CD4-positive, alpha-beta T cell (primary cell): ENCODE results near the gene NTHL1. TPM values are rescaled to one million over a fixed set of nuclear protein-coding genes. Genes with fewer than 3 reads are reported as not detected.

Source experiments
- ATAC-seq: fragments of 200-7000 bp; cut with Tn5 transposase; one replicate; pipeline ENCODE4 v1.10.0; 2022; ENCODE audit warnings: mild to moderate bottlenecking; ENCODE audit not compliant: poor library complexity
- CTCF ChIA-PET: fragments of 350-600 bp; sonication (Branson Sonifier 250); formaldehyde crosslinking; loops from one replicate; lab custom pipeline; 2021; ENCODE audit warnings: antibody characterized with exemption, inconsistent platforms; lab: Charles Lee
- POLR2A ChIA-PET: fragments of 350-600 bp; sonication (Branson Sonifier 250); formaldehyde crosslinking; loops from one replicate; lab custom pipeline; 2021; ENCODE audit warnings: antibody characterized with exemption, inconsistent platforms; lab: Charles Lee
- DNase-seq, 14 experiments: peaks; one replicate each; pipeline ENCODE4 v3.0.0-alpha.2; 2013 to 2020; ENCODE audit warnings: mixed read lengths in 2 of 14
- H3K27ac ChIP-seq, 2 donors: one replicate each; pipeline versions ENCODE4 v1.5.1 to v1.7.0; 2013; ENCODE audit warnings: low read length in 2 of 2, low read depth in 1 of 2, mild to moderate bottlenecking in 1 of 2
- H3K27me3 ChIP-seq, 2 experiments: 1 replicate in 1 of 2; 2 replicates in 1 of 2; pipeline versions ENCODE4 v1.6.1 to v1.7.0; 2013; ENCODE audit warnings: low read length in 2 of 2, control low read depth in 1 of 2, mild to moderate bottlenecking in 1 of 2, moderate library complexity in 1 of 2; ENCODE audit not compliant: insufficient read depth in 2 of 2, control insufficient read depth in 1 of 2
- H3K36me3 ChIP-seq: one replicate; pipeline ENCODE4 v1.6.1; 2013; ENCODE audit warnings: low read length, control low read depth; ENCODE audit not compliant: insufficient read depth
- H3K4me1 ChIP-seq: one replicate; pipeline ENCODE4 v1.6.1; 2013; ENCODE audit warnings: low read length, control low read depth; ENCODE audit not compliant: insufficient read depth
- H3K4me3 ChIP-seq: one replicate; pipeline ENCODE4 v1.5.1; 2013; ENCODE audit warnings: mild to moderate bottlenecking, low read length, moderate library complexity
- H3K9me3 ChIP-seq, 2 experiments: 1 replicate in 1 of 2; 2 replicates in 1 of 2; pipeline versions ENCODE4 v1.6.1 to v1.7.0; 2013; ENCODE audit warnings: low read length in 2 of 2, mild to moderate bottlenecking in 2 of 2, control low read depth in 1 of 2, moderate library complexity in 1 of 2; ENCODE audit not compliant: control insufficient read depth in 1 of 2, insufficient read depth in 1 of 2
- H3K27ac Mint-ChIP-seq: one replicate; pipeline ENCODE4 v1.8.0; 2020; ENCODE audit warnings: mixed read lengths
- H3K27me3 Mint-ChIP-seq: one replicate; pipeline ENCODE4 v1.8.0; 2021; ENCODE audit warnings: mixed read lengths
- H3K36me3 Mint-ChIP-seq: one replicate; pipeline ENCODE4 v1.8.0; 2021; ENCODE audit warnings: low read depth, mixed read lengths
- H3K4me1 Mint-ChIP-seq: one replicate; pipeline ENCODE4 v1.8.0; 2021; ENCODE audit warnings: low read depth, mixed read lengths
- H3K4me3 Mint-ChIP-seq: one replicate; pipeline ENCODE4 v1.8.0; 2020; ENCODE audit warnings: mild to moderate bottlenecking, mixed read lengths
- H3K9me3 Mint-ChIP-seq: one replicate; pipeline ENCODE4 v1.8.0; 2020; ENCODE audit warnings: mixed read lengths
- intact Hi-C, 2 experiments: fragments of 100-400 bp; cut with DNase I in 1 of 2; cut with micrococcal nuclease in 1 of 2; formaldehyde crosslinking; loops; one replicate each; pipeline versions ENCODE4 v1.15.1 to v1.9.0; 2023 to 2025; cut with DNase I, micrococcal nuclease
- total RNA-seq, 174 experiments: library from RNA in 2 of 174; stranded (reverse) in 2 of 174; gene quantifications; one replicate each; pipeline ENCODE4 v1.2.3 and lab custom pipeline; 2021 to 2026
- TF ChIP-seq, protein P1 (sequence below): fragments of 200-600 bp; IDR thresholded peaks from one replicate; pipeline ENCODE4 v1.8.0; 2022; ENCODE audit warnings: antibody characterized with exemption, mild to moderate bottlenecking

The NTHL1 gene
- total RNA-seq, 2 experiments from 2014 or later: 2.7 to 2.9 TPM

DNA sequence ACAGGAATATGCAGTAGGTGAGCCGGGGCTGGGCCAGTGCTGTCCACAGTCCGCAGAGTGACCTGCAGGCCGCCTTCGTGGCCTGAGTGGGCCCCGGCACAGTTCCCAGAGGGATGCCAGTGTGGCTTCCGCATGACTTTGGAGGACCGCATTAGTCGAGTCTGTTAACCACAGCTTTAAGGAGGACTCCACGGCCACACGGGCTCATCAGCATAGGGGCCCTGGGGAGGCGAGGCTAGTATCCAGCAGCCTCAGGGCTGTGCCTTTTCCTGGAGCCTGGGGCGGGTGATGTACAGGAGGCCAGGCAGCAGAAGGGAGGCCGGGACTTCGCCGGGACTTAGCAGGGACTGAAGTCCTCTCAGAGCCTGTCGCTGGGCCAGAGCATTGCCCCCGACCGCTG lies 13.4 kb upstream of the NTHL1 start:
- no peak for ATAC-seq

DNA sequence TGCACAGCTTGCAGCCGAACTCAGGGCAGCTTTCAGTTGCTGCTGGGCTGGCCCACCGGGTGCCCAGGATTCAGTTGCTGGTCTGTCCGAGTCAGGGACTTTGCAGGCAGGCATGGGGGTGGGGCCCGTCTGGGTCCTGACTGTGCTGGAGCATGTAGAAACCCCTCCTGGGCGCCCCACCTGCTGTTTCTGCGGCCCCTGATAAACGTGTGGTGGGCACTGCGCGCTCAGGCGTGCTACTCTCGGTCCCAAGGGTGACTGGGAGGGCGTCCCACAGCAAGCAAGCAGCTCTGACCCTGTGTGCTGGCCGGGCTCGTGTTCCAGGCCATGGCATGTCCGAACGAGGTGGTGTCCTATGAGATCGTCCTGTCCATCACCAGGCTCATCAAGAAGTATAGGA lies 12.7 kb upstream of the NTHL1 start:
- Mint-ChIP-seq H3K4me1 (no peaks in the 10 kb centered on the region), H3K9me3 (no peaks in the 10 kb centered on the region), H3K27me3 (no peaks in the 10 kb centered on the region), H3K36me3 (peaks cover 27% of the 10 kb centered on the region), H3K4me3 (no peak overlapping the region), H3K27ac (no peak overlapping the region)
- Histone ChIP-seq H3K9me3 (no peaks in the 10 kb centered on the region), H3K4me3 (no peak overlapping the region), H3K4me1 (no peaks in the 10 kb centered on the region), H3K27ac (no peak overlapping the region), H3K36me3 (peaks cover 62% of the 10 kb centered on the region), H3K27me3 (no peaks in the 10 kb centered on the region)
- CTCF ChIA-PET: no interaction called here
- DNase-seq (no peak), ATAC-seq (no peak)
- POLR2A ChIA-PET: no interaction called here
- TF ChIP-seq, protein P1, sequence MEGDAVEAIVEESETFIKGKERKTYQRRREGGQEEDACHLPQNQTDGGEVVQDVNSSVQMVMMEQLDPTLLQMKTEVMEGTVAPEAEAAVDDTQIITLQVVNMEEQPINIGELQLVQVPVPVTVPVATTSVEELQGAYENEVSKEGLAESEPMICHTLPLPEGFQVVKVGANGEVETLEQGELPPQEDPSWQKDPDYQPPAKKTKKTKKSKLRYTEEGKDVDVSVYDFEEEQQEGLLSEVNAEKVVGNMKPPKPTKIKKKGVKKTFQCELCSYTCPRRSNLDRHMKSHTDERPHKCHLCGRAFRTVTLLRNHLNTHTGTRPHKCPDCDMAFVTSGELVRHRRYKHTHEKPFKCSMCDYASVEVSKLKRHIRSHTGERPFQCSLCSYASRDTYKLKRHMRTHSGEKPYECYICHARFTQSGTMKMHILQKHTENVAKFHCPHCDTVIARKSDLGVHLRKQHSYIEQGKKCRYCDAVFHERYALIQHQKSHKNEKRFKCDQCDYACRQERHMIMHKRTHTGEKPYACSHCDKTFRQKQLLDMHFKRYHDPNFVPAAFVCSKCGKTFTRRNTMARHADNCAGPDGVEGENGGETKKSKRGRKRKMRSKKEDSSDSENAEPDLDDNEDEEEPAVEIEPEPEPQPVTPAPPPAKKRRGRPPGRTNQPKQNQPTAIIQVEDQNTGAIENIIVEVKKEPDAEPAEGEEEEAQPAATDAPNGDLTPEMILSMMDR: no peak
- intact Hi-C loops: no loop called here

More for the DNA sequence above, 13.4 kb upstream of the NTHL1 start:
- TF ChIP-seq, protein P1: no peak
- intact Hi-C loops: no loop called here
- H3K27ac Mint-ChIP-seq: no peak overlapping the region
- ChIA-PET CTCF (no interaction called here), POLR2A (no interaction called here)
- H3K4me1 ChIP-seq: no peaks in the 10 kb centered on the region
- no peaks in the 10 kb centered on the region for H3K9me3 ChIP-seq
- no peaks in the 10 kb centered on the region for H3K27me3 Mint-ChIP-seq
- peaks cover 65% of the 10 kb centered on the region for H3K36me3 ChIP-seq
- H3K4me3 Mint-ChIP-seq: no peak overlapping the region
- H3K4me3 ChIP-seq: no peak overlapping the region
- H3K4me1 Mint-ChIP-seq: no peaks in the 10 kb centered on the region
- no peak for DNase-seq
- H3K36me3 Mint-ChIP-seq: peaks cover 28% of the 10 kb centered on the region
- no peaks in the 10 kb centered on the region for H3K9me3 Mint-ChIP-seq
- H3K27me3 ChIP-seq: no peaks in the 10 kb centered on the region
- H3K27ac ChIP-seq: no peak overlapping the region

DNA sequence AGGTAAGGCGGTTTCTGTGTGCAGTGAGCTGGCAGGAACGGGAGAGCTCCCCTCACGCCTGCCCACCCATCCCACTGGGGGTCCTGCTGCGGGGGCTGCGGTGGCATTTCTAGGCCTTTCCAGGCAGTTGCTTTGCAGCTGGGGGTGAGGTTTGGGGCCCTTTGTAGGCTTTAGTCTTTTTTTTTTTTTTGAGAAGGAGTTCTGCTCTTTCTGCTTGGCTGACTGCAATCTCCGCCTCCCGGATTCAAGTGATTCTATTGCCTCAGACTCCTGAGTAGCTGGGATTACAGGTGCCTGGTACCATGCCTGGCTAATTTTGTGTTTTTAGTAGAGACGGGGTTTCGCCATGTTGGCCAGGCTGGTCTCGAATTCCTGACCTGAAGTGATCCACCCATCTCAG lies 11.2 kb upstream of the NTHL1 start:
- Mint-ChIP-seq H3K27me3 (no peaks in the 10 kb centered on the region), H3K9me3 (no peaks in the 10 kb centered on the region), H3K4me3 (no peak overlapping the region), H3K4me1 (no peaks in the 10 kb centered on the region), H3K27ac (no peak overlapping the region), H3K36me3 (peaks cover 27% of the 10 kb centered on the region)
- H3K4me1 ChIP-seq: no peaks in the 10 kb centered on the region
- H3K9me3 ChIP-seq: no peaks in the 10 kb centered on the region
- no peak overlapping the region for H3K4me3 ChIP-seq
- peaks cover 68% of the 10 kb centered on the region for H3K36me3 ChIP-seq
- ChIA-PET CTCF (no interaction called here), POLR2A (no interaction called here)
- intact Hi-C loops: no loop called here
- DNase-seq (no peak), ATAC-seq (no peak)
- no peak overlapping the region for H3K27ac ChIP-seq
- H3K27me3 ChIP-seq: no peaks in the 10 kb centered on the region
- TF ChIP-seq, protein P1: no peak
